ENCODE data around the gene CKS1B.

GRCh38 chr1:155003227-155003765, 28.8 kb downstream of the CKS1B start:
- TF ChIP-seq CTCF (IDR thresholded peaks at IDR 0.05) = no peak
- no peak for TF ChIP-seq POLR2A (IDR thresholded peaks at IDR 0.05)
